Measurements from ENCODE around the gene BTNL2. TPM values are rescaled to one million over a fixed set of nuclear protein-coding genes. Genes with fewer than 3 reads are reported as not detected.

BTNL2 gene
- total and polyA plus RNA-seq, 12 donors: 0.31 TPM; not detected in 11

- Histone ChIP-seq H3K4me1 (replicated peaks in 1 of 2) (peaks cover 0 to 7% of the 10 kb centered on the region in 2 donors), H3K4me3 (no peak overlapping the region), H3K36me3 (replicated peaks in 1 of 2) (peaks cover 0 to 10% of the 10 kb centered on the region in 2 donors), H3K9me3 (replicated peaks in 1 of 3) (no peaks in the 10 kb centered on the region), H3K27me3 (no peaks in the 10 kb centered on the region), H3K27ac (no peak overlapping the region)
- intact Hi-C loops (cut with DNase I): no loop called here
- WGBS, 4 donors: 56 to 95% (median 61%) methylated on average over 2 of the region's 2 CpGs
- TF ChIP-seq CTCF (IDR thresholded peaks at IDR 0.05) (no peak), POLR2A (IDR thresholded peaks at IDR 0.05) (no peak)
- no peak for DNase-seq
These were observed 37.5 kb upstream of the BTNL2 start for GRCh38 chr6:32444433-32444832.

- intact Hi-C loops (cut with DNase I): no loop called here
- 56 to 76% (median 66%) methylated on average over 8 of the region's 8 CpGs for WGBS, 4 donors
- TF ChIP-seq POLR2A (IDR thresholded peaks at IDR 0.05) (no peak), CTCF (IDR thresholded peaks at IDR 0.05) (no peak)
- Histone ChIP-seq H3K4me3 (no peak overlapping the region), H3K27ac (no peak overlapping the region), H3K9me3 (replicated peaks in 1 of 3) (no peaks in the 10 kb centered on the region), H3K27me3 (no peaks in the 10 kb centered on the region), H3K36me3 (replicated peaks in 1 of 2) (peaks cover 0 to 10% of the 10 kb centered on the region in 2 donors), H3K4me1 (replicated peaks in 1 of 2) (peaks cover 0 to 7% of the 10 kb centered on the region in 2 donors)
- no peak for DNase-seq
These were observed 36.1 kb upstream of the BTNL2 start for GRCh38 chr6:32442977-32443552.

GRCh38 chr6:32442243-32442667 lies 35.3 kb upstream of the BTNL2 start:
- H3K4me1 ChIP-seq (replicated peaks in 1 of 2): peaks cover 0 to 7% of the 10 kb centered on the region in 2 donors
- no peak for TF ChIP-seq CTCF (IDR thresholded peaks at IDR 0.05)
- TF ChIP-seq POLR2A (IDR thresholded peaks at IDR 0.05): no peak
- H3K27me3 ChIP-seq: no peaks in the 10 kb centered on the region
- DNase-seq: no peak
- H3K27ac ChIP-seq: no peak overlapping the region
- 79 to 86% (median 83%) methylated on average over 7 of the region's 7 CpGs for WGBS, 4 donors
- H3K4me3 ChIP-seq: no peak overlapping the region
- intact Hi-C loops (cut with DNase I): no loop called here
- peaks cover 0 to 10% of the 10 kb centered on the region in 2 donors for H3K36me3 ChIP-seq (replicated peaks in 1 of 2)
- H3K9me3 ChIP-seq (replicated peaks in 1 of 3): no peaks in the 10 kb centered on the region

- Histone ChIP-seq H3K4me3 (peak within 1 kb of the TSS in 2 of 4 donors; percentile 30 to 60), H3K36me3 (replicated peaks in 1 of 2) (peaks cover 0 to 10% of the 10 kb centered on the region in 2 donors), H3K9me3 (replicated peaks in 1 of 3) (no peaks in the 10 kb centered on the region), H3K27ac (peak within 1 kb of the TSS; percentile 55 to 91 (median 63)), H3K4me1 (replicated peaks in 1 of 2) (peaks cover 0 to 7% of the 10 kb centered on the region in 2 donors), H3K27me3 (no peaks in the 10 kb centered on the region)
- TF ChIP-seq POLR2A (IDR thresholded peaks at IDR 0.05): peak; percentile 85 to 89
- no peak for TF ChIP-seq CTCF (IDR thresholded peaks at IDR 0.05)
- WGBS, 4 donors: 21 to 29% (median 26%) methylated on average over 9 of the region's 9 CpGs
- intact Hi-C loops (cut with DNase I): no loop called here
- peak in 6 of 7 donors; percentile 11 to 57 (median 48) for DNase-seq
These were observed 32.7 kb upstream of the BTNL2 start, which contains the start of gene HLA-DRA for GRCh38 chr6:32439602-32440214. Gene HLA-DRA (plus strand): TSS chr6:32439887. CDS start chr6:32439951, 64 bp downstream.
